OCI-LY7 (cell line): ENCODE measurements around the gene TRIM50. TPM values are rescaled to one million over a fixed set of nuclear protein-coding genes. Genes with fewer than 3 reads are reported as not detected.
"Not testable (repeated sequence)": the region's sequence is repeated elsewhere in the genome, so short reads cannot be mapped to it uniquely, and the experiment has no call there.

ENCODE experiments used
- BruUV-seq: library from RNA; stranded (reverse); fragments of 400-500 nt; replicated peaks from 2 replicates; lab custom pipeline; 2021; lab: Mats Ljungman, UMichigan
- CTCF ChIA-PET: fragments of 300-600 bp; sonication (Branson Sonifier 250); formaldehyde crosslinking; loops from one replicate; lab custom pipeline; 2022; ENCODE audit warnings: antibody characterized with exemption; ENCODE audit not compliant: unreplicated experiment; lab: Charles Lee
- POLR2A ChIA-PET: fragments of 300-600 bp; sonication (Branson Sonifier 250); formaldehyde crosslinking; loops from one replicate; lab custom pipeline; 2022; ENCODE audit warnings: antibody characterized with exemption; lab: Charles Lee
- DNase-seq: peaks from one replicate; pipeline ENCODE4 v3.0.0-alpha.2; 2015; ENCODE audit warnings: low spot score
- H2AFZ ChIP-seq: fragments of 200-600 bp; sonication (generic), shearing (Covaris generic); 2 replicates; pipeline ENCODE4 v1.6.1; 2014; ENCODE audit warnings: mild to moderate bottlenecking, antibody characterized with exemption, low read length, moderate library complexity
- H3K27ac ChIP-seq: fragments of 200-600 bp; sonication (generic); 2 replicates; pipeline ENCODE4 v1.5.1; 2014; ENCODE audit warnings: mixed run types, low read depth, mild to moderate bottlenecking, moderate library complexity, low read length, inconsistent platforms; ENCODE audit not compliant: poor library complexity, severe bottlenecking
- H3K36me3 ChIP-seq: fragments of 200-600 bp; sonication (generic); 2 replicates; pipeline ENCODE4 v1.6.1; 2014; ENCODE audit warnings: mild to moderate bottlenecking, antibody characterized with exemption, low read length, moderate library complexity, mixed read lengths; ENCODE audit not compliant: insufficient read depth
- H3K4me1 ChIP-seq: fragments of 200-600 bp; sonication (generic); 2 replicates; pipeline ENCODE4 v1.5.1; 2014; ENCODE audit warnings: mild to moderate bottlenecking, low read length; ENCODE audit not compliant: insufficient read depth, poor library complexity, severe bottlenecking
- H3K4me2 ChIP-seq: fragments of 200-600 bp; sonication (generic); 2 replicates; pipeline ENCODE4 v1.6.1; 2014; ENCODE audit warnings: mild to moderate bottlenecking, low read length
- H3K4me3 ChIP-seq: fragments of 200-600 bp; sonication (generic); 2 replicates; pipeline ENCODE4 v1.5.1; 2014; ENCODE audit warnings: mild to moderate bottlenecking, low read depth, low read length; ENCODE audit not compliant: poor library complexity, severe bottlenecking
- H3K79me2 ChIP-seq: fragments of 200-600 bp; sonication (generic); 2 replicates; pipeline ENCODE4 v1.6.1; 2016; ENCODE audit warnings: low read depth, mild to moderate bottlenecking, low read length, moderate library complexity, mixed read lengths; ENCODE audit not compliant: insufficient read depth
- H3K9me2 ChIP-seq: fragments of 200-600 bp; sonication (generic); 2 replicates; pipeline ENCODE4 v1.6.1; 2016; ENCODE audit warnings: mild to moderate bottlenecking, low read length, mixed read lengths; ENCODE audit not compliant: insufficient read depth
- H3K9me3 ChIP-seq: fragments of 200-600 bp; sonication (generic); 2 replicates; pipeline ENCODE4 v1.6.1; 2014; ENCODE audit warnings: mild to moderate bottlenecking, mixed run types, low read length, mixed read lengths
- H4K20me1 ChIP-seq: fragments of 200-600 bp; sonication (generic); 2 replicates; pipeline ENCODE4 v1.6.1; 2014; ENCODE audit warnings: mild to moderate bottlenecking, antibody characterized with exemption, low read length, moderate library complexity, mixed read lengths; ENCODE audit not compliant: insufficient read depth
- CTCF ChIP-seq: fragments of 200-600 bp; sonication (generic); conservative IDR thresholded peaks from 2 replicates; pipeline ENCODE4 v1.5.1; 2014; ENCODE audit warnings: mild to moderate bottlenecking, antibody characterized with exemption, low read length, moderate library complexity, mixed read lengths
- intact Hi-C: fragments of 100-400 bp; cut with micrococcal nuclease; formaldehyde crosslinking; loops from one replicate; pipeline ENCODE4 v1.10.0; 2022; ENCODE audit not compliant: unreplicated experiment
- total RNA-seq, 2 experiments: library from RNA; depleted of rRNA in 1 of 2; stranded (reverse); fragments of >200 nt in 1 of 2; shearing (Covaris generic) in 1 of 2; gene quantifications; 2 replicates each; pipeline ENCODE4 v1.2.3, GENCODE V29; 2014 to 2022

Gene TRIM50
- total RNA-seq, 2 experiments from 2014 or later: 0.40 TPM; not detected in 1

DNA sequence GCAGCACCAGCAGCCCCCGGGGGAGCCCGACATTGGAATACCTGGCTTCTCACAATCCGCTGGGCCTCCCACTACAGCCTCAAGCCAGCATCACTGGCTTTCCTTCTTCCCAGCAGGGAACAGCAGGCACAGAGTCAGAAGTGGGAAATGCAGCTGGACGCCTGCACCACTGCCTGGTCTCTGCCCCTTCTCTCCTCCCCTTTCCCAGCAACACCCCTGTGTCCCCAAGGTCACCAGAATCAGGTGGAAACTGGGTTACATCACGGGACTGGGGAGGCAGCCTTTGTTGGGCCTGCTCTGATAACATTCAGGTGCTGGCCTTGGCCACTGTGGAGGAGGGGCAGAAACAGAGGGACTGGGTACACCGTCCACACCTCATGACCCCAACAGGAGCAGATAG is 2.5 kb downstream of the TRIM50 start:
- H3K27ac ChIP-seq, DNase-seq, H3K9me3 ChIP-seq, H3K9me2 ChIP-seq, CTCF ChIA-PET, H3K36me3 ChIP-seq, BruUV-seq, H4K20me1 ChIP-seq, H3K4me3 ChIP-seq, POLR2A ChIA-PET, H3K4me1 ChIP-seq, H3K79me2 ChIP-seq, H3K4me2 ChIP-seq, H2AFZ ChIP-seq: not testable (repeated sequence)
- intact Hi-C loops: loop anchor here (10.0 kb wide), 1 partner anchor 109 kb away; the partner anchor contains the start of gene FZD9

DNA sequence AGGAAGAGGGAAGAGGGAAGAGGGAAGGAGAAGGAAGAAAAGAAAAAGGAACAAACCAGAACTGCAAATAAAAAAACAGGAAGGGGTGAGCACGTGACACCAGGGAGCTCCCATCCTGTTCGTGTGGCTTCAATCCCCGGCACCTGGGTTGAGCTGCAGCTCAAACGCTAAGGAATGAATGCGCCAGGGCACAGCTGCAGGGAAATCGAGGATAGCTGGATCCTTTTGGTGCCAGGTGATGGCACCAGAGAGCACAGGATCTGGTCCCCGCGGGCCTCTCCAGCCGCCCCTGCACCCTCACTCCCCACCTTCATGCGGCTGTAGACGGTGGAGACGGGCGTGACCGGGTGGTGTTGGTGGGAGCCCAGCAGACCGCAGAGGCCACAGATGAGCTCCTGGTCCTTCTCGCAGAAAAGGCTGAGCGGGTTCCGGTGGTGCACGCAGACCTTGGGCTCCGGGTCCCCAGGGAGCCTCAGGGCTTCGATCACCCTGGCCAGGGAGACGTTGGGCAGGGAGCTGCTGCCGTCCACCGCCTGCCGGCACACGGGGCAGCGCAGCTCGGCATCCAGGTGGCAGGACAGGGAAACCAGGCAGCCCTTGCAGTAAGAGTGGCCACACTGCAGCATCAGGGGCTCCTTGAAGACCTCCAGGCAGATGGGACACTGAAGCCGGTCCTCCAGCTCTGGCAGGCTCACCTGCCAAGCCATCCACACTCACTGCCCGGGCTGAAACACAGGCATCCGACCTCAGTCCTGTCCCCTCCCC is 3.6 kb downstream of the TRIM50 start:
- H3K9me2 ChIP-seq, H3K4me1 ChIP-seq, H3K79me2 ChIP-seq, POLR2A ChIA-PET, H3K4me3 ChIP-seq, H4K20me1 ChIP-seq, H3K36me3 ChIP-seq, CTCF ChIA-PET, H3K27ac ChIP-seq, BruUV-seq, H3K9me3 ChIP-seq: not testable (repeated sequence)
- Histone ChIP-seq H3K4me2 (peak overlapping the region; percentile 33), H2AFZ (peak overlapping the region; percentile 3; the same call in 1 of the 2 replicates)
- TF ChIP-seq CTCF: peak; percentile 63
- intact Hi-C loops: loop anchor here (10.0 kb wide), 1 partner anchor 111 kb away; the partner anchor contains the start of gene FZD9
- DNase-seq: peak; percentile 64

DNA sequence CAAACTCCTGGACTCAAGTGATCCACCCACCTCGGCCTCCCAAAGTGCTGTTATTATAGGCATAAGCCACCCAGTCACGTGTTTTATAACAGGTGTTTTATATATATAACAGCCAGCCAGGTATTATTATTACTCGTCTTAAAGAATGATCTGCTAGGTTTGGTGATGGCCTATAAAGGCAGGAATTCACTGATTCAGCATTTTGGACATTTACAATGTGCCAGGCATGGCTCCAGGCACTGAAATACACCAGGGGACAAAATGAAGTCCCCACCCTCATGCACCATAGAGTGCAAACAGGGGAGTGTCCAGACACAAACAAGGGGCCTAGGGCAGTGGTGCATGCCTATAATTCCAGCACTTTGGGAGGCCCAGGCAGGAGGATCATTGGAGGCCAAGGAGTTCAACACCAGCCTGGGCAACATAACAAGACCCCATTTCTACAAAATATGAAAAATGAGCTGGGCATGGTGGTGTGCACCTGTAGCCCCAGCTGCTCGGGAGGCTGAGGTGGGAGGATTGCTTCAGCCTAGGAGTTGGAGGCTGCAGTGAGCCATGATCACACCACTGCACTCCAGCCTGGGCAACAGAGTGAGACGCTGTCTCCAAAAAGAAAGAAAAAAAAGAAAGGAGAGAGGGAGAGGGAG is 4.3 kb downstream of the TRIM50 start:
- Histone ChIP-seq H3K4me2 (peak overlapping the region; percentile 33), H2AFZ (peak overlapping the region; percentile 3; the same call in 1 of the 2 replicates)
- H3K4me1 ChIP-seq, CTCF ChIA-PET, H3K4me3 ChIP-seq, H3K9me2 ChIP-seq, H3K79me2 ChIP-seq, BruUV-seq, DNase-seq, H3K36me3 ChIP-seq, H3K9me3 ChIP-seq, POLR2A ChIA-PET, H3K27ac ChIP-seq, H4K20me1 ChIP-seq: not testable (repeated sequence)
- intact Hi-C loops: loop anchor here (10.0 kb wide), 1 partner anchor 111 kb away; the partner anchor contains the start of gene FZD9

DNA sequence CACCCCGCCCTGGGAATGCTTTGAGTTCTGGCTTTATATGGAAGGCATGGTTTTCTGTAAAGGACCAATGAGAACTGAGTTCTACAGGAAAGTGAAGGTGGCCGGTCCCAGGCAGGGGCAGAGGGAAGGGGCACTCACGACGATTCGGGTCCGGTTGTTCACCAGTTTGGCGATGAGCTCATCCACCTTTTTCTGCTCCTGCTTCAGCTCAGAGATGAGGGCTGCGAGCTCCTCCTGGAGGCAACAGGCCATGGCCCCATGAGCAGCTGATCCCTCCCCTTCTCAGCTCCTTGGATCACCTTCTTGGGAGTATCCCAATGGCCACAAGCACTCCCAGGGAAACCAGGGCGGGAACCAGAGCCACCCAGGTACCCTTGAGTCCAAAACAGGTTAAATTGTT is 7.9 kb downstream of the TRIM50 start:
- H2AFZ ChIP-seq, H4K20me1 ChIP-seq, BruUV-seq, H3K9me3 ChIP-seq, H3K4me3 ChIP-seq, H3K36me3 ChIP-seq, POLR2A ChIA-PET, H3K27ac ChIP-seq, H3K79me2 ChIP-seq, CTCF ChIA-PET, DNase-seq, H3K9me2 ChIP-seq, H3K4me2 ChIP-seq, H3K4me1 ChIP-seq: not testable (repeated sequence)
- intact Hi-C loops: loop anchor here (10.0 kb wide), 1 partner anchor 115 kb away; the partner anchor contains the start of gene FZD9

DNA sequence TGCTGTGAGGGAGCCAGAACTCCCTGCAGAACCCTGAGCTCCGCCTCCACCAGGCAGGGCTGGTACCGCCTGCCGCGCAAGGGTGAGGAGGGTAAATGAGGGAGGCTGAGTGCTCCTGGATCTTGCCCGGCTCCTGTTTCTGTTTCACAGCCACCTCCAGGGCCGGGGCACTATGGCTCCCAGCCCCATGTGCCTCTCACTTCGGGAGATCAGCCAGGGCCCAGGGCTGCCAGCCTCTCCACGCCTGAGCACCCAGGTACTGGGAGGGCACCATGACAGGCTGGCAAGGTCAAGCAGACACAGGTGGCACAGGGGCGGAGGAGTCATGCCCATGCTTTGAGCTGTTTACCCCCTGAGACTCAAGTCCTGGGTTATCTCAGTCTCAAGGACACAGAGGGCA is 8.3 kb downstream of the TRIM50 start:
- CTCF ChIA-PET, H3K27ac ChIP-seq, H3K4me2 ChIP-seq, H3K4me1 ChIP-seq, H4K20me1 ChIP-seq, POLR2A ChIA-PET, intact Hi-C loops, DNase-seq, H3K79me2 ChIP-seq, H3K9me2 ChIP-seq, H2AFZ ChIP-seq, H3K9me3 ChIP-seq, H3K4me3 ChIP-seq, BruUV-seq, H3K36me3 ChIP-seq: not testable (repeated sequence)
